ENCODE results near the gene BRICD5. TPM values are rescaled to one million over a fixed set of nuclear protein-coding genes. Genes with fewer than 3 reads are reported as not detected.

BRICD5 gene
- total RNA-seq, 1 donor from 2014 or later = 14.4 TPM

DNA sequence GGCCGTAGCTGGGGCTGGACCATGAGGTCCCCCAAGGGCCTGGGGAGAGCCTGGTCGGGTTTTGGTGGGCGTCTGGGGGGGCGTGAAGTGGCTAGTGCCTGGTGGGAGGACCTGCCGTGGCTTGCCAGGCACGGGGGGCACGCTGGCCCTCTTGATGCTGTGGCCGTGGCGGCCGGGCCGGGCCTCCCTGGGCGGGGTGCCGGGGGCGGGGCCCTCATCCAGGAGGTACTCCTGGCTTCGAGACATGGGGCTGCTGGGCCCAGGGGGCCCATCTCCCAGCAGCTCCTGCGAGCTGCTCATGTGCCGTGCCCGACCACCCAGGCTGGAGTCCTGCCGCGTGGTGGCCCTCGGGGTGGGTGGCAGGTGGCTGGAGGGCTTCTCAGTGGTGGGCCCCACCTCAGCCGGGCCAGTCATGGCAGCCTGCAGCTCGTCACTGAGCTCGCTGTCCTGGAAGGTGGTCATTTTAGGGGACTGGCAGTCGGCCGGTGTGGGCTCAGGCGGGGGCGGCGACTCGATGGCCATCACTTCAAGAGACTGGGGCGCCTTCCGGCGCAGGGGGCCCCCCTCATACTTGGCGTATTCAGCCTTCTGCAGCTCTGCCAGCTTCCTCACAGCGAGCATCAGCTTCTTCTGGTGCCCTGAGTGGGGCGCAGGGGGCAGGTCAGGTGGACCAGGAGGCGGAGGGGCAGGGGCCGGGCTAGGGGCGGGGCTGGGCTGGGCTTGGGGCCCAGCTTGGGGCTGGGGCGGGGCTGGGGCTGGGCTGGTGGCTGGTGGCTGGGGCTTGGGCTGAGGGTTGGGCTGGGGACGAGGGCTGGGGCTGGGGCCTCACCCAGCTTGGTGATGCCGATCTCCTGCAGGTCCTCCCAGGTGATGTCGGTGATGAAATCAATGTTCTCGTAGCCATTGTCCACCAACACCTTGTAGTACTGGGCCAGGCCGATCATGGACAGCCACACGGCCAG lies 29.4 kb downstream of the BRICD5 start:
- H3K9me3 Mint-ChIP-seq = no peaks in the 10 kb centered on the region
- no peaks in the 10 kb centered on the region for H3K27me3 Mint-ChIP-seq (ENCODE audit: low read depth)
- no peak overlapping the region for H3K4me3 Mint-ChIP-seq
- no peak for DNase-seq (ENCODE audit: low spot score in 2 of 2, unreplicated experiment in 2 of 2)
- H3K4me1 Mint-ChIP-seq = no peaks in the 10 kb centered on the region
- TF ChIP-seq, protein P1, sequence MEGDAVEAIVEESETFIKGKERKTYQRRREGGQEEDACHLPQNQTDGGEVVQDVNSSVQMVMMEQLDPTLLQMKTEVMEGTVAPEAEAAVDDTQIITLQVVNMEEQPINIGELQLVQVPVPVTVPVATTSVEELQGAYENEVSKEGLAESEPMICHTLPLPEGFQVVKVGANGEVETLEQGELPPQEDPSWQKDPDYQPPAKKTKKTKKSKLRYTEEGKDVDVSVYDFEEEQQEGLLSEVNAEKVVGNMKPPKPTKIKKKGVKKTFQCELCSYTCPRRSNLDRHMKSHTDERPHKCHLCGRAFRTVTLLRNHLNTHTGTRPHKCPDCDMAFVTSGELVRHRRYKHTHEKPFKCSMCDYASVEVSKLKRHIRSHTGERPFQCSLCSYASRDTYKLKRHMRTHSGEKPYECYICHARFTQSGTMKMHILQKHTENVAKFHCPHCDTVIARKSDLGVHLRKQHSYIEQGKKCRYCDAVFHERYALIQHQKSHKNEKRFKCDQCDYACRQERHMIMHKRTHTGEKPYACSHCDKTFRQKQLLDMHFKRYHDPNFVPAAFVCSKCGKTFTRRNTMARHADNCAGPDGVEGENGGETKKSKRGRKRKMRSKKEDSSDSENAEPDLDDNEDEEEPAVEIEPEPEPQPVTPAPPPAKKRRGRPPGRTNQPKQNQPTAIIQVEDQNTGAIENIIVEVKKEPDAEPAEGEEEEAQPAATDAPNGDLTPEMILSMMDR (IDR thresholded peaks at IDR 0.05; ENCODE audit: unreplicated experiment) = no peak
- no peak overlapping the region for H3K27ac Mint-ChIP-seq
- H3K36me3 Mint-ChIP-seq = peaks cover 7% of the 10 kb centered on the region

DNA sequence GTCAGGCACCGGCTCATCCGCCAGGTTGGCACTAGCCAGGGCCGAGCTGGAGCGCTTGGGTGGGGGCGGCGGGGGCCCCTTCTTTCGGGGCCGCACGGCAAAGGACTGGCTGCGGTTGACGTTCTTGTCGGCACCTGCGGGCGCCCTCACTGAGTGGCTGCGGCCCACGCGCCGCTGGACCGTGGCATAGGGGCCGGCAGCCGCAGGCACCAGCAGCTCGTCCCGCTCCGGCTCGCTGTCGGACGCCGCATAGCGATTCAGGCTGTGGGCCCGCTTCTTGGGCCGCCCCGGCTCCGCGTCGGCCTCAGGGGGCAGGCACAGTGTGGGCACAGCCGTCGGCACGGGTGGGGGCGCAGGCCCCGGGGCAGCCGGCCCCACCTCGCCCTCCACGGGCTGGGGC lies 30.2 kb downstream of the BRICD5 start:
- no peaks in the 10 kb centered on the region for H3K9me3 Mint-ChIP-seq
- TF ChIP-seq, protein P1 (IDR thresholded peaks at IDR 0.05; ENCODE audit: unreplicated experiment) = no peak
- H3K36me3 Mint-ChIP-seq = peaks cover 10% of the 10 kb centered on the region
- H3K27me3 Mint-ChIP-seq (ENCODE audit: low read depth) = no peaks in the 10 kb centered on the region
- no peak for DNase-seq (ENCODE audit: low spot score in 2 of 2, unreplicated experiment in 2 of 2)
- no peak overlapping the region for H3K27ac Mint-ChIP-seq
- no peak overlapping the region for H3K4me3 Mint-ChIP-seq
- no peaks in the 10 kb centered on the region for H3K4me1 Mint-ChIP-seq

DNA sequence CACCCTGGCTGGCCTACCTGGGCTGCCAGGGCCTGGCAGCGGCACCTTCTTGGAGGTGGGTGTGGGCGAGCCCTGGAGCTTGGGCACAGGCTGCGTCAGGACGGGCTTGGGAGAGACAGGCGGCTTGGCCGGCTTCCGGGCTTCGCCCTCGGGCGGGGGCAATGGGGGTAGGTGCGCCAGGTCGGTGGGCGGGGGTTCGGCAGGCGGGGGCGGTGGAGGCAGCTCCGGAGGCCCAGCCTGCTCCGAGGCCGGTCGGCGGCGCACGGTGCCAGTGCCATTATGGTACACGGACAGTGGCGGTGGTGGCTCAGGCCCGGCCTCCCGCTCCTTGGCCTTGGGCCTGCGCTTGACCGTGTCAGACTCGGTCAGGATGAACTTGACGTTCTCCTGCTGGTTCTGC lies 31.1 kb downstream of the BRICD5 start:
- TF ChIP-seq, protein P1 (IDR thresholded peaks at IDR 0.05; ENCODE audit: unreplicated experiment) = no peak
- Mint-ChIP-seq H3K36me3 (peaks cover 10% of the 10 kb centered on the region), H3K27ac (no peak overlapping the region)

DNA sequence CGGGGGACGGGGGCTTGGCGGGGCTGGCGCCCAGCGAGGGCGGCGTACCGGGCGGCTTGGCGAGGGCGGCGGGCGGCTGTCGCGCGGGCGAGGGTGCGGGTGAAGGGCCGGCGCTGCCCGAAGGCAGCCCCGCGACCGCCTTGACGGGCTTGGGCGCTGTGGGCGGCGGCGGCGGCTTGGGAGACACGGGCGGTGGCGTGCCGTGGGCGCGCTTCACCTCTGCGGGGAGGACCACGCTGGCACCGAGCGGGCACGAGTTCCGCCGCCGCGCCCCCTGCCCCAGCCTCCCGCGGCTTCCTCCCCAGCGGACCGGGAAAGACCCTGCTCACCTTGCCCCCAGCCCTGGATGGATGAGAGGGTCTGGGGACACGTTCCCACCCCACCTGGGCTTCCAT lies 31.6 kb downstream of the BRICD5 start:
- H3K27ac Mint-ChIP-seq = no peak overlapping the region
- TF ChIP-seq, protein P1 (IDR thresholded peaks at IDR 0.05; ENCODE audit: unreplicated experiment) = no peak
- no peaks in the 10 kb centered on the region for H3K27me3 Mint-ChIP-seq (ENCODE audit: low read depth)
- H3K9me3 Mint-ChIP-seq = no peaks in the 10 kb centered on the region
- no peak for DNase-seq (ENCODE audit: low spot score in 2 of 2, unreplicated experiment in 2 of 2)
- no peaks in the 10 kb centered on the region for H3K4me1 Mint-ChIP-seq
- no peak overlapping the region for H3K4me3 Mint-ChIP-seq
- H3K36me3 Mint-ChIP-seq = peaks cover 12% of the 10 kb centered on the region

More for the DNA sequence above, 31.1 kb downstream of the BRICD5 start:
- no peaks in the 10 kb centered on the region for H3K9me3 Mint-ChIP-seq
- H3K4me3 Mint-ChIP-seq = no peak overlapping the region
- no peak for DNase-seq (ENCODE audit: low spot score in 2 of 2, unreplicated experiment in 2 of 2)
- H3K4me1 Mint-ChIP-seq = no peaks in the 10 kb centered on the region
- no peaks in the 10 kb centered on the region for H3K27me3 Mint-ChIP-seq (ENCODE audit: low read depth)

DNA sequence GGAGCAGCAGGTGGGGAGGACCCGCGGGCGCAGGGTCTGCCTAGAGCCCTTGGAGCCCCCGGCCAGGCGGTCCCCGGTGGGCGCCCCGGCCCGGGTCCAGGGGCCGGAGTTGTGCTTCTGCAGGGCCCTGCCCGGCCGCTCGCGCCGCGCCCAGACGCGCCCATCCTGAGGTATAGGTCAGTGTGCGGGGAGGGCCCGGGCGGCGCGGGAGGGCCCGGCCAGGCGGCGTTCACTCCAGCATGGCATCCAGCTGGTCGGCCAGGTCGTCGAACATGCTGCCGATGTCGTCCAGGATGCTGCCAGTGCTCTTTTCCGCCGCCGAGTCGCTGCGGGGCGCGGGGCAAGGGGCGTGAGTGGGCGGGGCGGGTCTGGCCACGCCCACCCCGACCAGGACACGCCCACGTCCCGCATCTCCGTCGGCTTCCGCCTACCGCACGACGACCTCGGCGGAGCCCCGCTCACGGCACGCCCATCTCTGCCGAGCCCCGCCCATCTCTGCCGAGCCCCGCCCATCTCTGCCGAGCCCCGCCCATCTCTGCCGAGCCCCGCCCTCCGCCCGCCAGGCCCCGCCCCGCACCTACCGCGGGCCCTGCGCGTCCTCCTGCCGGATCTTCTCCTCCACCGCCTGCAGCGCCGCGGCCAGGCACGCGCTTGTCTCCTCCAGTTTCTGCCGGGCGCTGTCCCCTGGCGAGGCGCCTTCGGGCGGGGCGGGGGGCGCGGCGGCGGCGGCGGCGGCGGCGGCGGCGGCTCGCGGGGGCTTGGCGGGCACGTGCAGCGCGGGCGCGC lies 32.1 kb downstream of the BRICD5 start:
- Mint-ChIP-seq H3K4me3 (no peak overlapping the region), H3K9me3 (no peaks in the 10 kb centered on the region), H3K36me3 (peaks cover 16% of the 10 kb centered on the region), H3K27ac (no peak overlapping the region), H3K4me1 (no peaks in the 10 kb centered on the region), H3K27me3 (ENCODE audit: low read depth) (no peaks in the 10 kb centered on the region)
- TF ChIP-seq, protein P1 (IDR thresholded peaks at IDR 0.05; ENCODE audit: unreplicated experiment) = no peak
- no peak for DNase-seq (ENCODE audit: low spot score in 2 of 2, unreplicated experiment in 2 of 2)
